ENCODE results near the gene RAPGEF4.

The RAPGEF4 gene

GRCh38 chr2:172944794-172945509 lies 209.3 kb downstream of the RAPGEF4 start:
- no peak for DNase-seq

- DNase-seq: no peak
Measured at GRCh38 chr2:172945510-172945850, 209.8 kb downstream of the RAPGEF4 start.

GRCh38 chr2:172947461-172948153 lies 212.0 kb downstream of the RAPGEF4 start:
- DNase-seq: no peak

- DNase-seq: no peak
Measured at GRCh38 chr2:172949522-172949921, 213.9 kb downstream of the RAPGEF4 start.

GRCh38 chr2:172950565-172950964 lies 214.9 kb downstream of the RAPGEF4 start:
- DNase-seq: no peak

- no peak for DNase-seq
Measured at GRCh38 chr2:172951554-172951953, 215.9 kb downstream of the RAPGEF4 start.

DNA sequence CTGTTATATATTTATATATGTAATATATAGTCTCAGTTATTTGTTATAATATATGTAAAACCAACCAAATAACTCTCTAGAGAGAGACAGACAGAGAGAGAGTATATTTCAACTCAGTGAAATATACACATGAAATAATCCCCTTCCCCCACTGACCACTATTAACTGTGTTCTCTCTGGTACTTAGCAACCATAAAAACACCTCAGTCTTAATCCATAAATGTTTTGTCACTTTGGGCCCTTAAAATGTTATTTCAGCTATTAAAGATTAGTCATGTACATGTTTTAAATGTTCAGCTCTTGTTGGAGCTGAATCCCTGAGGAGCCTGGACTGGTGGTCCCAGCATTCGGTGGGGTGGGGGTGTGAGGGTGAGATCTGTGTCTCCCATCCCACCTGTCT lies 217.8 kb downstream of the RAPGEF4 start:
- DNase-seq: no peak

DNA sequence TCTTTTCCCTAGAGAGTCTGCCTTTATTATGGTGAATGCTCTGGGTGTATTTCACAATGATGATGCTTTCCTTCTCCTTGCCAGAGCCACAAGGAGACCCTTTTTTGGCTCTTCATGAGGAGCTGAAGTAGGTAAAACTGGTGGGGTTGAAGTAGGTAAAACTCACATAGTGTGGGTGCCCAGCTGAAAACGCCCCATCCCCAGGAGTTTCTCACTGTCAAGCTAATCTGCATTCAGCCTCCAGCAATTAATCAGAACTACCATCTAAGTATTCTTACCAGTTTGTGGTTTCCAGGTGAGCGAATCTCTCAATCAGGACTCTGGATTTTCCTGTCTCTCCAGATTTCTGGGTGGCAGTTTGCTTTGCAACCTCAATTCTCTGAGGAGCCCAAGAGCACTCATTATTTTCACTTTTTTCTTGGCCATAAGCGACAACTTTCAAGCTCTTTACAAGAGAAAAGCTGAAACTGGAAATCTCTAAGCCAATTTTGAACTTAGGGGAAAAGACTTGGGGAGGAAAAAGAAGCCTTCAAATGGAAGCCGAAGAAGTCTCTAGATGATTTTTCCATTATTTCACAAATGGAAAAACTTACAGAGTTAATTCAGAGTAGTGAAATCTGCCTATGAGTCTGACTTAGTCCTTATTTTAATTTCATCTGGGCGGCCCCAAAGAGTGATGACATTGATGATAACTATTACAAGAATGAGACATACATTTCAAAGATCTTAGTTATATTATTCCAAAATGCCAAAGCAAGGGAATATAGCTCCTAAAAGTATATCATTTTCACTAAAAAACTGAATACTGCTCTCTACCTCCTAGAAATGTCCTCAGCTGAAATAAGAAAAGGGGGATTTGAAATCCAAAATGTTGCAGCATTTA lies 218.6 kb downstream of the RAPGEF4 start:
- no peak for DNase-seq

DNA sequence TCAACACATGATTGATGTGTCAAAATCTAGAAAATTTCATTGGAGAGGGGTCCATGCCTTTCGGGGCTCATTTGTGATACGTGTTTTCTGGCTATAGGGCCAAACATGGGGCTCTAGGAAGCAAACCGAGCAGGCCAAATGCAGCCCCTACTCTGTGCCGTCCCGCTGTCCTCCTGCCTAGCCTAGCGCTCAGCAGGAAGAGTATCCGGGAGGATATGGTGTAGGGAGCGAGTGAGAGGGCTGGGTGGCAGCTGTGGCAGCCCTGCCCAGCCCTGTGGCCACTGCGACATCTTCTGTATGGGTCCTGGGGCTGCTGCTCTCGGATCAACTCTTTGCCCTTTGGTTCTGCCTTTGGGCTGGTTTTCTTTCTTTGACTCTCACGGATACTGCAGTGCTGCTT lies 219.9 kb downstream of the RAPGEF4 start:
- DNase-seq: no peak

DNA sequence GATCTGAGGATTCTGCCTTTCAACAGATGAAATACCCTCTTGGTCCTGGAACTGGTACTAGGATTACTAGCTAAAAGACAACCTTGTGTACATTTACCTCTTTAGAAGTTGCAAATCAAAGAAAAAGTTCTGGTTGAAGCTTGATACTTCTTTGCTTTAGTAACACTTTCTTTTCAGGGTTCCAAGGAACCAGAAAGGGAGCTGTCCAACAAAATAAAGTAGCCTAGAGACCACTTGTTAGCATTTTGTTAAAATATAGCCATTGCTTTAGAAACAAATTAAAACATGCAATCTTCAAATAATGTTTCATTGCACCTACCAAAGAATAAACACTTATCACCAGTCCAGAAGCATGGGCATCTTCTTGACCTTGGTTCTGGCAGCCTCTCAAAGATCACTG lies 222.1 kb downstream of the RAPGEF4 start:
- DNase-seq: no peak

GRCh38 chr2:172962082-172962481 lies 226.4 kb downstream of the RAPGEF4 start:
- DNase-seq: no peak

DNA sequence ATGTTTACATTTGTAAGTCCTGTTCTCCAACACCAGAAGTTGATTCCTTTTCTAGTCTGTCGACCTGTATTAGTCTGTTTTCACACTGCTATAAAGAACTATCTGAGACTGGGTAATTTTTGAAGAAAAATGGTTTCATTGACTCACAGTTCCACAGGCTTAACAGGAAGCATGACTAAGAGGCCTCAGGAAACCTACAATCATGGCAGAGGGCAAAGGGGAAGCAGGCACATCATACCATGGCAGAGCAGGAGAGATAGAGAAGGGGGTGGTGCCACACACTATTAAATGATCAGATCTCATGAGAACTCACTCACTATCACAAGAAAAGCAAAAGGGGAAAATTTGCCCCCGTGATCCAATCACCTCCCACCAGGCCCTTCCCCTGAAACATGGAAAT lies 227.2 kb downstream of the RAPGEF4 start:
- DNase-seq: peak in 1 of 2 donors; percentile 28

GRCh38 chr2:172964511-172965139 lies 229.0 kb downstream of the RAPGEF4 start:
- DNase-seq: no peak

DNA sequence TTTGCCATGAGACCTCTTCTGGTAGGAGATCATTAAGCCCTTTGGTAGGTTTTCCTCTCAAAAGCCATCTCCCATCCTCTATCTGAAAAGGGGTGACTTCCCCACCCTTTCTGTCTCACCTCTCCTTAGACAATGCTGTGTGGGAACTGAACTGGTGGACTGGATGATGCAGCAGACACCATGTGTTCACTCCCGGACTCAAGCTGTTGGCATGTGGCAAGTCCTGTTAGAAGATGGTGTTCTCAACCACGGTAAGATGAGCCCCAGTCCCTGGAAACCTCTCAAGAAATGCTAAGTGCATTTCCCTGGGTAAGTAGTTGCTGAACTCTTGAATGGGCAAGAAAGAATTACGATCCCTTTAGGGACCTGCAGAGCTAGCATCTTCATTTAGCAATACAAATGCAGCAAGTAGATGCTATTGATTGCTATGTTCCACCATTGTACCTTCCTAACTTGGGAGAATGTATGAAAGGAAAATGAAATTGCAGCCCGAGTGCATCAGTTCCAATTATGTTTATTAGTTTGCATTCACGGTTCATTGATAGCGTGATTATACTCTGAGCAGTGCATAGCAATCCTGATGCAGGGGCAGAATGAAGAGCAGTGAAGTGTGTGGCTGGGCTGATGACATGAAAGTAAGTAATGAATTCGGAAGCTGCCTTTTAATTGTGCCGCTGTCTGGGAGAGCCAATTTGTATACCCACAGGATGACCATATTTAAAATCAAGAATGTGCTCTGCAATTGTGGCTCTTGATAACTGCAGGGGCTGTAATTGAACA lies 230.0 kb downstream of the RAPGEF4 start:
- no peak for DNase-seq

DNA sequence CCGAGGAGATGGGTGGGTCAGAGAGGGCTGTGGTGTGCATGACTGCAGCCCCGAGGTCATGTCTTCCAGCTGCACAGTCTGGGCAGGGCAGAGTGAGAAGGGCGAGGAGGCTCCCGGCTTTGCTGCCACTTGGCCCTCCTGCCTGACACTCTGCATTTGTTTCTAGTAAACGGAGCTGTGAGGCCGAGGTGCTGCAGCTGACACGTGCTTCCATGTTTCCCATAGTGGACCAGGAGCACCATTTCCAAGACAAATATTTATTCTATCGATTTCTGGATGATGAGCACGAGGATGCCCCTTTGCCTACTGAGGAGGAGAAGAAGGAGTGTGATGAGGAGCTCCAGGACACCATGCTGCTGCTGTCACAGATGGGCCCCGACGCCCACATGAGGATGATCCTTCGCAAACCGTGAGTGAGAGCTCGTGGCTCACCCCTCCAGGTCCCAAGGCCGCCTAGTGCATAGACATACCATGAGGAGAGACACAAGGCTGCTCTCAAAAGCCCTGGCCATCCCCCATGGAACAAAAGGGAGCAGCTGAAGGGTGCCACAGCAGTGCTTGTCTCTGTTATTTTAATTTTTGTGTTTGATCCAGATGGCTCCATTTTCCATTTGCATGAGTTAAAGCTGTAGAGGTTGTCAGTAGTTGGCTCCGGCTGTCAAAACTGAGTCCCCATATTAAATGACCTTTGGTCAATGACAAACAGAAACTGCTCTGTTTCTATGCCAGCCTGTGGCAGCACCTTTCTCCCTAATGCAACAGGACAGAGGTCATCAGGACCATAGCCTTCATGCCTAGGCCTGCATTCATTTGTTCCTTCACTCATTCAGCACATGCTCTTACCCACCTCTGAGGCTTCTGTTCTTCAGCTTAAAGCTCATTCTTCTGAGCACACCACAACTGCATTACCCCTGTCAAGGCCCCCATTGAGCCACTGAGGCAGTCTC lies 231.7 kb downstream of the RAPGEF4 start:
- no peak for DNase-seq

GRCh38 chr2:172968061-172968469 lies 232.4 kb downstream of the RAPGEF4 start:
- no peak for DNase-seq

DNA sequence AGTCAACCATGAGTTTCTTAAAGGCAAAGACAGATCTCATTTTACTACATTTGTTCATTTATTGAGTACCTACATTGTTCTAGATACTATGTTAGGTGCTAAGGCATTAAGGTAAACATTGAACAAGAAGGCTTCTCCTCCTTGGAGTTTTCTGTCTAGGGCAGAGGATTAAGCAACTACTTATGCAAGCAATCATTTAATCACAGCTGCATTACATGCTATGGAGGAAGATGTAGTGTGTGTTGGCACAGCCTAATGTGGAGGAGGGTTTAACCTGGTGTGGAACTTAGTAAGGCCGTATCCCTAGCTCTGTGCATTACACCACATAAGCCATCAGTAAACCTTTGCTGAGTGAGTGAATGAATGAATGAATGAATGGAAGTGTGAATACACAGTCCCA lies 233.5 kb downstream of the RAPGEF4 start:
- DNase-seq: no peak

GRCh38 chr2:172969609-172970008 lies 234.0 kb downstream of the RAPGEF4 start:
- DNase-seq: no peak

DNA sequence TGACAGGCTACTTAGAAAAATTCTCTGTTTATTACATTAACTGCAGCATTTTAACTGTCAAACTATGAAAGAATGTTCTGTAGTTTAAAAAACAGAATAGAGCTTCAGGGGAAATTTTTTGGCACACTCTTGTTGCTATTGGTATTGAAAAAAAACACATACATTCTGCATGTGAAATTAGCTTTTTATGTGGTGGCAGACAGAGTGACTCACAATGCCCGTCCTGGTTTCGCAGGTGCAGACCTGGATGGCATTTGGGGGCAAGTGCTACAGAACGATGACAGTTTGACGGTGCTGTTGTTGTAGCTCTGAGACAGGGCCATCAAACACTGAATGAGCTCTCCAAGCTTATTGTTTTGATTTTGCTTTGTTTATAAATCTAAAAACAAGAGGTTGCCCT lies 235.0 kb downstream of the RAPGEF4 start:
- peak; percentile 6 to 20 for DNase-seq

GRCh38 chr2:172972005-172972619 lies 236.5 kb downstream of the RAPGEF4 start:
- DNase-seq: peak; percentile 28 to 33

DNA sequence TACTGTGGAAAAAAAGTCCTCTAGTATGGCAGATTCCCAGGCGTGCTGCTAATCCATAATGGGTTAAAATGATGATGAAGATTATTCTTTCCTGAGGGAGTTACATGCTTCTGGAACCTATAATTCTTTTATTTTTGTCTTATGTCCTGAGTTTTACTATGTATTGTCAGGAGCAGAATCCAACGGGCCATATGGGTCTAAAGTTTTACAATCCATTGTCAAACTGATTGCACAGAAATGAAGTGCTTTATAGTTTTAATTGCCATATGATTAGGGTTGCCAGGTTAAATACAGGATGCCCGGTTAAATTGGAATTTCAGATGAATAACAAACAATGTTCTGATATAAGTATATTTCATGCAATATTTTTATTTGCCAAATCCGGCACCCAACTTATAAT lies 239.1 kb downstream of the RAPGEF4 start:
- no peak for DNase-seq

Data from CD4-positive, alpha-beta T cell treated with Interferon alpha-2 for 1 hour (primary cell).